GM12874 (cell line): ENCODE measurements around the gene C11orf24.

Experiments used
- TF ChIP-seq, protein P1 (sequence below): IDR thresholded peaks from 2 replicates; pipeline ENCODE4 v1.5.1; 2011; ENCODE audit warnings: low read depth, mild to moderate bottlenecking, control low read depth, low read length, moderate library complexity; ENCODE audit not compliant: insufficient read depth

Gene C11orf24

DNA sequence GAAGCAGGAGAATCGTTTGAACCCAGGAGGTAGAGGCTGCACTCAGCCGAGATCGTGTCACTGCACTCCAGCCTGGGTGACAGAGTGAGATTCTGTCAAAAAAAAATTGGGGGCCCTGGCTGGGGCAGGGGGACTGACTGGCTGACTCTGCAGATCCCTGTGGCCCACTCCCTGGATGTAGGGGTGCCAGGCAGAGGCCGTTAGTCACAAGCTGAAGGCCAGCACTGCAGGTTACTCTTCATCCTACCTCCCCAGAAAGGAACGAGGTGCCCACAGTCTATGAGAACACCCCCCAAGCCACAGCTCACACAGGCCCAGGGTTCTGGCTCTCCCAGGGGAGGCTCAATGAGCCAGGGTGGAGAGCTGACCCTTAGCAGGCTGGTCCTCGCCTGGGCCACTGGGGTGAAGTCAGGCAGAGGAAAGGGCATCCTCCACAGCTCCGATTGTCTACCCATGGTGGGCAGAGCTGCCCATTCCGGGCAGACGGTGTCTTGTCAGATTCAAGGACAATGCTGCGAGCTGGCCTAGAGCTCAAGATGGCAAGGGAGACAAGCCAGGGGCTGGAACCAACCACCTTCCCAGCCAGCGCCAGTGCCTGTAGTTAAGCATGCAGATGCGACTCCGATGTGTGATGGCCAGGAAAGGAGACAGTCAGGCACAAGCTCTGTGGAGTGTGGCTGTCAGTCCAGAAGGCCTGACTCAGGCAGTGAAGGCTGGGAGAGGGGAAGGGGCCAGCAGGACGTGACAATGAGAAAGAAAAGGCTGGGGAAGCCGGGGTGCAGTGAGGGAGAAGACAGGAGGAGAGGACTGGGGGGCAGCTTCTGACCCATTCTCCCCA lies 12.4 kb downstream of the C11orf24 start:
- TF ChIP-seq, protein P1, sequence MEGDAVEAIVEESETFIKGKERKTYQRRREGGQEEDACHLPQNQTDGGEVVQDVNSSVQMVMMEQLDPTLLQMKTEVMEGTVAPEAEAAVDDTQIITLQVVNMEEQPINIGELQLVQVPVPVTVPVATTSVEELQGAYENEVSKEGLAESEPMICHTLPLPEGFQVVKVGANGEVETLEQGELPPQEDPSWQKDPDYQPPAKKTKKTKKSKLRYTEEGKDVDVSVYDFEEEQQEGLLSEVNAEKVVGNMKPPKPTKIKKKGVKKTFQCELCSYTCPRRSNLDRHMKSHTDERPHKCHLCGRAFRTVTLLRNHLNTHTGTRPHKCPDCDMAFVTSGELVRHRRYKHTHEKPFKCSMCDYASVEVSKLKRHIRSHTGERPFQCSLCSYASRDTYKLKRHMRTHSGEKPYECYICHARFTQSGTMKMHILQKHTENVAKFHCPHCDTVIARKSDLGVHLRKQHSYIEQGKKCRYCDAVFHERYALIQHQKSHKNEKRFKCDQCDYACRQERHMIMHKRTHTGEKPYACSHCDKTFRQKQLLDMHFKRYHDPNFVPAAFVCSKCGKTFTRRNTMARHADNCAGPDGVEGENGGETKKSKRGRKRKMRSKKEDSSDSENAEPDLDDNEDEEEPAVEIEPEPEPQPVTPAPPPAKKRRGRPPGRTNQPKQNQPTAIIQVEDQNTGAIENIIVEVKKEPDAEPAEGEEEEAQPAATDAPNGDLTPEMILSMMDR: no peak

DNA sequence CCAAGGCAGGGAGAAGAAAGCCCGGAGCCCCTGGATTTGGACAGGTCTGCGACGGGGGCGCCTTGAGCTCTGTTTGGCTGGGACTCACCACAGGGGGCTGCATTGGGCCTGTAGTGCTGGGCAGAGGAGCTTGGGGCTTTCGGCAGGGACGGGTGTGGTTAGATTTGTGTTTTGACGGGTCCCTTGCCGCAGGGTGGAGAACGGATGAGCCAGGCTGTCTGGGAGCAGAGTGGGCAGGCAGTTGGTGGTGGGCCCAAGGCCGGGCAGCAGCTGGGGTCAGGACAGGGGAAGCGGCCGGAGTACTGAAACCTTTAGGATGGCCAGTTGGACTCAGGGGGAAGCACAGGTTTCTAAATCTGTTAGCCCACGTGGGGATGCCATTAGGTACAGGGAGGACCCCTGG lies 13.4 kb downstream of the C11orf24 start:
- TF ChIP-seq, protein P1: no peak

DNA sequence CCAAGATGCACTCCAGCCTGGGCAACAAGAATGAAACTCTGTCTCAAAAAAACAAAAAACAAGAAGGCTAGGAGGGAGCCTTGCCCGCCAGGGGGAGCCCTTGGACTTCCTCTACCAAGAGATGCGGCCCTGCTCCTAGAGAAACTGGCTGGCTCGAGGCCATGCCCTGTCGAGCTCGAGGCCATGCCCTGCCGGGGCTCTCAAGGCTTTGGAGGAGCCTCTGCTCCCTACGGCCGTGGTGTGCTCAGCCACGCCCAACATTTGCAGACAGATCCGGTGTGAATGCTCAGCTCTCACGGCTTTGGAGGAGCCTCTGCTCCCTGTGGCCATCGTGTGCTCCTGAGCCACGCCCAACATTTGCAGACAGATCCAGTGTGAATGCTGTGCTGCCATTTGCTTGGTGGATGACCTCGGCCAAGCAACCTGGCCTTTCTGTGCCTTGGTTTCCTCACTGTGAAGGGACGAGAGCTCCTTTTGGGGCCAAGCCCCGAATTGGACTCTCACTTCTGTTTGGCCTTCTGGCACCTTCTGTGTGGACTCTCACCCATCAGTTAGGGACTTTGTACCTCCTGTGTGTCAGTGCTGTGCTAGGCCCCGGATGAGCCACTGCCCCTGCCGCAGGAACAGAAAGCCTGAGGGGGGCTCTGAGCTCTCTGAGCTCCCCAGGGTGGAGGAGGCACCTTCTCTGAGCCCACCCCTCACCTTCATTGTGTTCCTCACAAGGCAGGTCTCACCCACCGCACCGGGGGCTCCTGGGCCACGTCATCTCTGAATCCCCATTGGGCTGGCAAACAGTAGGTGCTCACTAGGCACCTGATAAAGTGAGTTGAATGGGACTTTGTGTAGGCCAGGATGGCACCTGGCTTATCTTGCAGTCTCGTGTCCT lies 14.1 kb downstream of the C11orf24 start:
- TF ChIP-seq, protein P1: peak; percentile 86

DNA sequence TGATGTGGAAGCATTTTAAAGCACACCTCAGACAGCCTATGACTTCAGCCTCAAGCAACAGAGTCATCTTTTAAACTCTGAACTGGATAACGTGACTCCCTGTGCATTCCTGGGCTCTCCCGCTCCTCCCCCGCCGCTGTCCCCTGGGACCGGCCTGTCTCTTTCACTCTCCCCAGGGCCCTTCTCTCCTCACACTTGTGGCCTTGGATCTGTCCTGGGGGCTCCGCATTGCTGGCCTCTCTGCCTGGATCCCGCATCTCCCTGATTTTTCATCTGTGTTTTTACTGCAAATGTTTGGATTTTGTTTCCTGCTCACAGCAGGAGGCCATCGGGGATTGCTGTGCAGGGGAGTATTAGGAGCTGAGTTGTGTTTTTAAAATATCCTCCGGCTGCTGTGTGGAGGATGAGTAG lies 15.4 kb downstream of the C11orf24 start:
- TF ChIP-seq, protein P1: no peak

DNA sequence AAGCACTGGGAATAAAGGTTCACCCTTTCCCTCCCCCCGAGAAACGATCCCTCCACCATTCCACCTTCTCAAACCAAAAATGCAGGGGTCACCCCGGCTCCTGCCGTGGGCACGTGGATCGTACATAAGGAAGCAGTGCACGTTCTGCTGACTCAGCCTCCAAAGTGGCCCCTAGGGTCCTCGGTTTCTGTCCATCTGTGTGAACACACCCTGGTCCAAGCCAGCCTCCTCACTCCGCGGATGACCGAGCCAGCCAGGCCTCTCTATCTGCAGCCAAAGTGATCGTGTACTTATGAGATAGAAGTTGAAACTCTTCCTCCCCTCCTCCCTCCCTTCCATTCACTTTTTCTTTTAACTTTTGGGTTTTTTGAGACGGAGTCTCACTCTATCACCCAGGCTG lies 16.2 kb downstream of the C11orf24 start:
- TF ChIP-seq, protein P1: no peak

DNA sequence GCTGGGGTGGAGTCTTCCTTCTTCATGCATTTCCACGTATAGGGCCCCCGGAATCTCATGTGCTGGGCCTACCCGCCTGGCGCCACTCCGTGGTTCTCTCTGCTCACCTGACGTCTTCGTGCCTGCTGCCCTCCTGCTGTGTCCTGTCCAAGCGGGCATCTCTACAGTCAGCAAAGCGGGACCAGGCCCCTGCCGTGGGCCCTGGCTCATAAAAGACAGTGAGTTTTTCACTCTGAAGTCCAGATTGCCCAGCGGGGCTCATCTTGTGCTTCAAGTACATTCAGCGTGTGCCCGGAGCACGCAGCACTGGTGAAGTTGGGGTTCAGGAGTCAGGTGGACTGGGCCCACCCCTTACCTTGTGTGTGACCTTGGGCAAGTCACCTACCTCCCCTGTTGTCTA lies 17.4 kb downstream of the C11orf24 start:
- TF ChIP-seq, protein P1: no peak

DNA sequence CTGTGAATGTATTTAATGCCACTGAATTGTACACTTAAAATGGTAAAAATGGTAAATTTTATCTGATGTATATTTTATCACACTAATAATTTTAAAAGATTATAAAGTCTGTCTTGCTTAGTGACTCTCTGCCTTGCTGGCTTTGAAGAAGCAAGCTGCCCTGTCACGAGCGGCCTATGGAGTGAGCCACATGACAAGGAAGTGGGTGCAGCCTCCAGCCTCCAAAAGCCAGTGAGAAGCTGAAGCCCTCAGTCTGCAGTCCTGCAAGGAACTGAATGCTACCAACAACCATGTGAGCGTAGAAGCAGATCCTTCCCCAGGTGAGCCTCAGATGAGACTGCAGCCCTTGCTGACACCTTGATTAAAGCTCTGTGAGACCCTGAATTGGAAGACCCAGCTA lies 20.0 kb downstream of the C11orf24 start:
- TF ChIP-seq, protein P1: no peak
